SK-N-SH treated with all-trans-retinoic acid at 6 μM for 48 hours (cell line): ENCODE results near the gene AKT2.

Experiments used
- ATAC-seq: fragments of 200-7000 bp; cut with Tn5 transposase; 3 replicates; pipeline ENCODE4 v1.9.1; 2020; ENCODE audit warnings: mild to moderate bottlenecking, moderate library complexity
- ARNTL ChIP-seq: fragments of 450-650 bp; formaldehyde crosslinking; IDR thresholded peaks from 2 replicates; pipeline ENCODE4 v1.5.0; 2020; ENCODE audit warnings: low read depth, mild to moderate bottlenecking, moderate library complexity, borderline replicate concordance
- BACH2 ChIP-seq: fragments of 250-450 bp; sonication (Bioruptor Pico); IDR thresholded peaks from 2 replicates; pipeline ENCODE4 v1.9.0; 2021; ENCODE audit warnings: mild to moderate bottlenecking, borderline replicate concordance
- CSDC2 ChIP-seq: fragments of 250-450 bp; sonication (Bioruptor Pico); IDR thresholded peaks from 2 replicates; pipeline ENCODE4 v1.5.0; 2020; ENCODE audit warnings: mild to moderate bottlenecking, moderate library complexity
- ESRRG ChIP-seq: fragments of 250-450 bp; sonication (Bioruptor Pico); IDR thresholded peaks from 2 replicates; pipeline ENCODE4 v1.6.1; 2021; ENCODE audit warnings: mild to moderate bottlenecking
- GLIS3 ChIP-seq: fragments of 250-450 bp; sonication (Bioruptor Pico); IDR thresholded peaks from 2 replicates; pipeline ENCODE4 v1.5.0; 2020; ENCODE audit warnings: mild to moderate bottlenecking, moderate library complexity
- ISL1 ChIP-seq: fragments of 250-450 bp; sonication (Bioruptor Pico); IDR thresholded peaks from 2 replicates; pipeline ENCODE4 v2.1.2; 2022; ENCODE audit warnings: mild to moderate bottlenecking, moderate library complexity
- OSR1 ChIP-seq: fragments of 250-450 bp; sonication (Bioruptor Pico); IDR thresholded peaks from 2 replicates; pipeline ENCODE4 v1.8.0; 2022; ENCODE audit warnings: moderate library complexity, mild to moderate bottlenecking, inconsistent platforms
- PATZ1 ChIP-seq: fragments of 250-450 bp; sonication (Bioruptor Pico); IDR thresholded peaks from 2 replicates; pipeline ENCODE4 v1.8.0; 2020; ENCODE audit warnings: mild to moderate bottlenecking, moderate library complexity, borderline replicate concordance
- POU6F1 ChIP-seq: fragments of 250-450 bp; sonication (Bioruptor Pico); IDR thresholded peaks from 2 replicates; pipeline ENCODE4 v1.8.0; 2021; ENCODE audit warnings: low read depth, mild to moderate bottlenecking, moderate library complexity, borderline replicate concordance
- PPARA ChIP-seq: fragments of 250-450 bp; sonication (Bioruptor Pico); IDR thresholded peaks from 2 replicates; pipeline ENCODE4 v1.5.0; 2020; ENCODE audit warnings: mild to moderate bottlenecking, borderline replicate concordance
- RARB ChIP-seq: fragments of 250-450 bp; sonication (Bioruptor Pico); IDR thresholded peaks from 2 replicates; pipeline ENCODE4 v1.8.0; 2021; ENCODE audit warnings: mild to moderate bottlenecking, moderate library complexity
- SNAI2 ChIP-seq: fragments of 250-450 bp; sonication (Bioruptor Pico); IDR thresholded peaks from 2 replicates; pipeline ENCODE4 v1.5.0; 2020; ENCODE audit warnings: mild to moderate bottlenecking, moderate library complexity
- TCF4 ChIP-seq: fragments of 250-450 bp; sonication (Bioruptor Pico); IDR thresholded peaks from 2 replicates; pipeline ENCODE4 v1.8.0; 2021; ENCODE audit warnings: mild to moderate bottlenecking, moderate library complexity, borderline replicate concordance
- TOX ChIP-seq: fragments of 250-450 bp; sonication (Bioruptor Pico); IDR thresholded peaks from 2 replicates; pipeline ENCODE4 v1.8.0; 2021; ENCODE audit warnings: mild to moderate bottlenecking, moderate library complexity, borderline replicate concordance
- ZC3H10 ChIP-seq: fragments of 250-450 bp; sonication (Bioruptor Pico); IDR thresholded peaks from 2 replicates; pipeline ENCODE4 v1.5.1; 2021; ENCODE audit warnings: mild to moderate bottlenecking, moderate library complexity
- ZFP3 ChIP-seq: fragments of 250-450 bp; sonication (Bioruptor Pico); IDR thresholded peaks from 2 replicates; pipeline ENCODE4 v1.5.0; 2020; ENCODE audit warnings: mild to moderate bottlenecking, moderate library complexity
- ZFP30 ChIP-seq: fragments of 450-650 bp; formaldehyde crosslinking; IDR thresholded peaks from 2 replicates; pipeline ENCODE4 v1.5.0; 2022; ENCODE audit warnings: mild to moderate bottlenecking, moderate library complexity
- ZNF565 ChIP-seq: fragments of 450-650 bp; formaldehyde crosslinking; conservative IDR thresholded peaks from 2 replicates; pipeline ENCODE4 v1.5.0; 2020; ENCODE audit warnings: low read depth, mild to moderate bottlenecking, moderate library complexity
- ZNF70 ChIP-seq: fragments of 450-650 bp; formaldehyde crosslinking; IDR thresholded peaks from 2 replicates; pipeline ENCODE4 v1.5.0; 2020; ENCODE audit warnings: mild to moderate bottlenecking, moderate library complexity
- ZNF8 ChIP-seq: fragments of 450-650 bp; formaldehyde crosslinking; IDR thresholded peaks from 2 replicates; pipeline ENCODE4 v1.5.0; 2020; ENCODE audit warnings: mild to moderate bottlenecking, moderate library complexity
- TF ChIP-seq, protein P1 (sequence below): fragments of 250-450 bp; sonication (Bioruptor Pico); IDR thresholded peaks from 2 replicates; pipeline ENCODE4 v1.5.1; 2021; ENCODE audit warnings: mild to moderate bottlenecking, moderate library complexity
- TF ChIP-seq, protein P2 (sequence below): fragments of 250-450 bp; sonication (Bioruptor Pico); IDR thresholded peaks from 2 replicates; pipeline ENCODE4 v1.5.1; 2020; ENCODE audit warnings: low read depth, mild to moderate bottlenecking, moderate library complexity

AKT2 gene

GRCh38 chr19:40303765-40304164 lies 18.6 kb upstream of the AKT2 start:
- no peak for ATAC-seq
- TF ChIP-seq TOX (CRISPR knock-in tag): no peak
- no peak for TF ChIP-seq ZFP3
- no peak for TF ChIP-seq ESRRG (CRISPR knock-in tag)
- no peak for TF ChIP-seq ARNTL (CRISPR knock-in tag)
- no peak for TF ChIP-seq CSDC2 (CRISPR knock-in tag)
- TF ChIP-seq SNAI2 (CRISPR knock-in tag): no peak
- TF ChIP-seq ZNF565 (CRISPR knock-in tag): no peak
- TF ChIP-seq POU6F1 (CRISPR knock-in tag): no peak
- no peak for TF ChIP-seq ZFP30
- TF ChIP-seq PATZ1 (CRISPR knock-in tag): no peak
- TF ChIP-seq RARB: no peak
- TF ChIP-seq, protein P1, sequence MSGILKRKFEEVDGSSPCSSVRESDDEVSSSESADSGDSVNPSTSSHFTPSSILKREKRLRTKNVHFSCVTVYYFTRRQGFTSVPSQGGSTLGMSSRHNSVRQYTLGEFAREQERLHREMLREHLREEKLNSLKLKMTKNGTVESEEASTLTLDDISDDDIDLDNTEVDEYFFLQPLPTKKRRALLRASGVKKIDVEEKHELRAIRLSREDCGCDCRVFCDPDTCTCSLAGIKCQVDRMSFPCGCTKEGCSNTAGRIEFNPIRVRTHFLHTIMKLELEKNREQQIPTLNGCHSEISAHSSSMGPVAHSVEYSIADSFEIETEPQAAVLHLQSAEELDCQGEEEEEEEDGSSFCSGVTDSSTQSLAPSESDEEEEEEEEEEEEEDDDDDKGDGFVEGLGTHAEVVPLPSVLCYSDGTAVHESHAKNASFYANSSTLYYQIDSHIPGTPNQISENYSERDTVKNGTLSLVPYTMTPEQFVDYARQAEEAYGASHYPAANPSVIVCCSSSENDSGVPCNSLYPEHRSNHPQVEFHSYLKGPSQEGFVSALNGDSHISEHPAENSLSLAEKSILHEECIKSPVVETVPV (CRISPR knock-in tag): no peak
- no peak for TF ChIP-seq ISL1
- no peak for TF ChIP-seq ZC3H10 (CRISPR knock-in tag)
- no peak for TF ChIP-seq TCF4 (CRISPR knock-in tag)
- no peak for TF ChIP-seq ZNF70 (CRISPR knock-in tag)
- no peak for TF ChIP-seq ZNF8 (CRISPR knock-in tag)
- no peak for TF ChIP-seq PPARA (CRISPR knock-in tag)
- no peak for TF ChIP-seq BACH2 (CRISPR knock-in tag)

GRCh38 chr19:40302224-40303011 lies 17.3 kb upstream of the AKT2 start:
- no peak for ATAC-seq
- TF ChIP-seq PATZ1 (CRISPR knock-in tag): no peak
- no peak for TF ChIP-seq ARNTL (CRISPR knock-in tag)

DNA sequence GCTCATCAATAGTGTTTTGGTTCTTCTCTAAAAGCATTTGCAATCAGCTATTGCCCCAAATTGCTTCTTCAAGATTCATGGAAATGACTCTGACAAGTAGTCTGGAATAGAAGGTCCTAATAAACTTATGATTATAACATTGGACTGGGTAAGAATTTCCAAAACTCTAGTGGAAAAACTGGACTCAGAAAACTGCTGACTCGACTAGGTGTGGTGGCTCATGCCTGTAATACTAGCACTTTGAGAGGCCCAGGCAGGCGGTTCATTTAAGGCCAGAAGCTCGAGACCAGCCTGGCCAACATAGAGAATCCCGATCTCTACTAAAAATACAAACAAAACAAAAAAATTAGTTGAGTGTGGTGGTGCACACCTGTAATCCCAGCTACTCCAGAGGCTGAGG lies 15.5 kb upstream of the AKT2 start:
- no peak for ATAC-seq
- TF ChIP-seq RARB: no peak
- no peak for TF ChIP-seq SNAI2 (CRISPR knock-in tag)
- TF ChIP-seq OSR1 (CRISPR knock-in tag): no peak
- TF ChIP-seq POU6F1 (CRISPR knock-in tag): no peak

DNA sequence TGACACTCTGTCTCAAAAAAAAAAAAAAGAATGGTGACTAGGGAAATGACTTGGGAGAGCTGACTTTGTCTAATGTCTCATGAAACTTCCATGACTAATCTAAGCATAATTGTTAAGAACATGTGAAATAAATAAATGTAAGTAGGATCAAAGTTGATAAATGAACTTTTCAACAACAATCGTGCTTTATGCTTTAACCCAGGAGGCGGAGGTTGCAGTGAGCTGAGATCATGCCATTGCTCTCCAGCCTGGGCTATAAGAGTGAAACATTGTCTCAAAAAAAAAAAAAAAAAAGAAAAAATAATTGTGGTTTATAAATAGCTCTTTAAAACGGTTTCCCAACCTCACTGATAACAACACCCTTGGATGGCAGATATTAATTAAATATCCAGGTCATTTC lies 12.9 kb upstream of the AKT2 start:
- ATAC-seq: no peak
- TF ChIP-seq GLIS3 (CRISPR knock-in tag): no peak
- TF ChIP-seq BACH2 (CRISPR knock-in tag): no peak
- no peak for TF ChIP-seq OSR1 (CRISPR knock-in tag)
- no peak for TF ChIP-seq CSDC2 (CRISPR knock-in tag)
- no peak for TF ChIP-seq ZFP30
- TF ChIP-seq SNAI2 (CRISPR knock-in tag): no peak
- TF ChIP-seq ZNF8 (CRISPR knock-in tag): no peak
- TF ChIP-seq ZNF70 (CRISPR knock-in tag): no peak
- no peak for TF ChIP-seq TCF4 (CRISPR knock-in tag)
- TF ChIP-seq ISL1: no peak
- no peak for TF ChIP-seq ESRRG (CRISPR knock-in tag)
- TF ChIP-seq, protein P2, sequence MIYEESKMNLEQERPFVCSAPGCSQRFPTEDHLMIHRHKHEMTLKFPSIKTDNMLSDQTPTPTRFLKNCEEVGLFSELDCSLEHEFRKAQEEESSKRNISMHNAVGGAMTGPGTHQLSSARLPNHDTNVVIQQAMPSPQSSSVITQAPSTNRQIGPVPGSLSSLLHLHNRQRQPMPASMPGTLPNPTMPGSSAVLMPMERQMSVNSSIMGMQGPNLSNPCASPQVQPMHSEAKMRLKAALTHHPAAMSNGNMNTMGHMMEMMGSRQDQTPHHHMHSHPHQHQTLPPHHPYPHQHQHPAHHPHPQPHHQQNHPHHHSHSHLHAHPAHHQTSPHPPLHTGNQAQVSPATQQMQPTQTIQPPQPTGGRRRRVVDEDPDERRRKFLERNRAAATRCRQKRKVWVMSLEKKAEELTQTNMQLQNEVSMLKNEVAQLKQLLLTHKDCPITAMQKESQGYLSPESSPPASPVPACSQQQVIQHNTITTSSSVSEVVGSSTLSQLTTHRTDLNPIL (CRISPR knock-in tag): no peak
- no peak for TF ChIP-seq TOX (CRISPR knock-in tag)
- TF ChIP-seq RARB: no peak
- no peak for TF ChIP-seq ARNTL (CRISPR knock-in tag)
- TF ChIP-seq ZFP3: no peak
- TF ChIP-seq POU6F1 (CRISPR knock-in tag): no peak
